COLO829 (cell line): ENCODE measurements around the gene ARNT2.
A peak's percentile ranks its signal among the peaks of the same experiment; 100 is the strongest.

ENCODE experiments used
- DNase-seq: peaks from one replicate; pipeline ENCODE4 v3.0.0; 2012; ENCODE audit warnings: low spot score

ARNT2 gene

GRCh38 chr15:80411788-80412288 lies 7.7 kb downstream of the ARNT2 start:
- peak; percentile 62 for DNase-seq

GRCh38 chr15:80414546-80415357 lies 10.6 kb downstream of the ARNT2 start:
- DNase-seq, result no peak

- peak; percentile 92 for DNase-seq
These were observed 11.1 kb downstream of the ARNT2 start for GRCh38 chr15:80415358-80415670.

GRCh38 chr15:80416702-80417101 lies 12.5 kb downstream of the ARNT2 start:
- DNase-seq, result no peak

GRCh38 chr15:80418892-80419537 lies 14.8 kb downstream of the ARNT2 start:
- no peak for DNase-seq

- DNase-seq, result no peak
These were observed 15.4 kb downstream of the ARNT2 start for GRCh38 chr15:80419546-80419945.

GRCh38 chr15:80420658-80421057 lies 16.5 kb downstream of the ARNT2 start:
- no peak for DNase-seq

GRCh38 chr15:80423215-80423614 lies 19.0 kb downstream of the ARNT2 start:
- no peak for DNase-seq

GRCh38 chr15:80424381-80424780 lies 20.2 kb downstream of the ARNT2 start:
- no peak for DNase-seq

- DNase-seq, result no peak
These were observed 22.1 kb downstream of the ARNT2 start for GRCh38 chr15:80426316-80426715.

- DNase-seq, result no peak
These were observed 25.8 kb downstream of the ARNT2 start for GRCh38 chr15:80429964-80430363.

GRCh38 chr15:80431635-80432344 lies 27.6 kb downstream of the ARNT2 start:
- DNase-seq, result no peak

- DNase-seq, result no peak
These were observed 28.1 kb downstream of the ARNT2 start for GRCh38 chr15:80432345-80432702.

- DNase-seq, result no peak
These were observed 29.7 kb downstream of the ARNT2 start for GRCh38 chr15:80433836-80434235.

GRCh38 chr15:80434926-80435720 lies 30.9 kb downstream of the ARNT2 start:
- DNase-seq, result no peak

GRCh38 chr15:80436511-80437307 lies 32.5 kb downstream of the ARNT2 start:
- DNase-seq, result no peak

- no peak for DNase-seq
These were observed 33.2 kb downstream of the ARNT2 start for GRCh38 chr15:80437334-80437891.

- no peak for DNase-seq
These were observed 35.0 kb downstream of the ARNT2 start for GRCh38 chr15:80439140-80439539.

GRCh38 chr15:80440024-80440423 lies 35.8 kb downstream of the ARNT2 start:
- DNase-seq, result no peak

- DNase-seq, result no peak
These were observed 36.9 kb downstream of the ARNT2 start for GRCh38 chr15:80441041-80441440.

- DNase-seq, result no peak
These were observed 37.5 kb downstream of the ARNT2 start for GRCh38 chr15:80441714-80442113.
